Activated CD8-positive, alpha-beta memory T cell treated with anti-CD3 and anti-CD28 coated beads for 4 hours (primary cell): ENCODE results near the gene EIPR1.
"Not testable (repeated sequence)": the region's sequence is repeated elsewhere in the genome, so short reads cannot be mapped to it uniquely, and the experiment has no call there.

ENCODE experiments used
- DNase-seq, 2 donors: peaks; one replicate each; pipeline ENCODE4 v3.0.0-alpha.2; 2020; ENCODE audit warnings: low read depth in 2 of 2

EIPR1 gene

GRCh38 chr2:3287896-3288295, 89.7 kb downstream of the EIPR1 start:
- DNase-seq, result no peak

GRCh38 chr2:3286646-3287036, 91.0 kb downstream of the EIPR1 start:
- DNase-seq, result not testable (repeated sequence)

GRCh38 chr2:3285901-3286645, 91.5 kb downstream of the EIPR1 start:
- DNase-seq, result no peak

GRCh38 chr2:3284657-3285630, 92.7 kb downstream of the EIPR1 start:
- no peak for DNase-seq

- not testable (repeated sequence) for DNase-seq
Measured at GRCh38 chr2:3283876-3284656, 93.6 kb downstream of the EIPR1 start.

GRCh38 chr2:3283206-3283605, 94.4 kb downstream of the EIPR1 start:
- DNase-seq, result no peak

GRCh38 chr2:3282056-3282998, 95.3 kb downstream of the EIPR1 start:
- no peak for DNase-seq

GRCh38 chr2:3280683-3281520, 96.7 kb downstream of the EIPR1 start:
- DNase-seq, result no peak

GRCh38 chr2:3280197-3280596, 97.4 kb downstream of the EIPR1 start:
- DNase-seq, result no peak

- DNase-seq, result no peak
Measured at GRCh38 chr2:3279236-3279960, 98.2 kb downstream of the EIPR1 start.

GRCh38 chr2:3278521-3279218, 98.9 kb downstream of the EIPR1 start:
- no peak for DNase-seq

GRCh38 chr2:3277748-3278520, 99.7 kb downstream of the EIPR1 start:
- no peak for DNase-seq

- DNase-seq, result no peak
Measured at GRCh38 chr2:3277050-3277747, 100.4 kb downstream of the EIPR1 start.

GRCh38 chr2:3272761-3273160, 104.9 kb downstream of the EIPR1 start:
- DNase-seq, result no peak

- no peak for DNase-seq
Measured at GRCh38 chr2:3270095-3270478, 107.5 kb downstream of the EIPR1 start.

- no peak for DNase-seq
Measured at GRCh38 chr2:3269425-3270094, 108.1 kb downstream of the EIPR1 start.

- DNase-seq, result no peak
Measured at GRCh38 chr2:3268705-3269029, 109.0 kb downstream of the EIPR1 start.
